Thyroid gland (tissue), 4 donors: ENCODE measurements around the gene CCM2. TPM values are rescaled to one million over a fixed set of nuclear protein-coding genes. Genes with fewer than 3 reads are reported as not detected.
A peak's percentile ranks its signal among the peaks of the same experiment; 100 is the strongest.

Source experiments
- DNase-seq, 2 donors: peaks; one replicate each; pipeline ENCODE4 v3.0.0-alpha.2; 2019
- H3K27ac ChIP-seq, 3 donors: fragments of 200-600 bp; sonication (generic); 1 replicate in 2 of 3; 2 replicates in 1 of 3; pipeline ENCODE4 v1.5.1; 2016 to 2019; ENCODE audit warnings: mild to moderate bottlenecking in 1 of 3, moderate library complexity in 1 of 3
- H3K27me3 ChIP-seq: fragments of 200-600 bp; sonication (generic); one replicate; pipeline ENCODE4 v1.5.1; 2019
- H3K36me3 ChIP-seq, 2 donors: fragments of 200-600 bp; sonication (generic); one replicate each; pipeline ENCODE4 v1.5.1; 2016 to 2019
- H3K4me1 ChIP-seq, 2 donors: fragments of 200-600 bp; sonication (generic); one replicate each; pipeline ENCODE4 v1.5.1; 2017 to 2019
- H3K4me3 ChIP-seq, 3 donors: fragments of 200-600 bp; sonication (generic); replicated peaks in 1 of 3; 1 replicate in 2 of 3; 2 replicates in 1 of 3; pipeline ENCODE4 v1.5.1; 2016; ENCODE audit warnings: mild to moderate bottlenecking in 1 of 3
- H3K9me3 ChIP-seq: fragments of 200-600 bp; sonication (generic); one replicate; pipeline ENCODE4 v1.5.1; 2017
- POLR2A ChIP-seq, 2 donors: fragments of 450-650 bp; IDR thresholded peaks; one replicate each; pipeline ENCODE4 v1.6.1; 2017; ENCODE audit warnings: antibody characterized with exemption in 2 of 2, mild to moderate bottlenecking in 2 of 2, moderate library complexity in 1 of 2
- WGBS, 2 donors: methylation state at CpG; one replicate each; pipeline ENCODE4 v1.1.5; 2017; 5-methylcytosine and 5-hydroxymethylcytosine counted together
- intact Hi-C: fragments of 100-400 bp; cut with DNase I; formaldehyde crosslinking; loops from one replicate; pipeline ENCODE4 v1.15.1; 2023
- total RNA-seq, 4 donors: library from RNA; depleted of rRNA; stranded (reverse); fragments of >200 nt; gene quantifications; one replicate each; pipeline ENCODE4 v1.2.3, GENCODE V29; 2016
- TF ChIP-seq, protein P1 (sequence below), 6 experiments: fragments of 200-600 bp in 3 of 6; fragments of 450-650 bp in 3 of 6; sonication (generic) in 3 of 6; IDR thresholded peaks; one replicate each; pipeline ENCODE4 v1.5.1; 2016 to 2019; ENCODE audit warnings: antibody characterized with exemption in 6 of 6, mild to moderate bottlenecking in 2 of 6, inconsistent platforms in 1 of 6, moderate library complexity in 1 of 6

The CCM2 gene
- total RNA-seq, 4 donors from 2014 or later, result 19.4 to 29.2 (median 24.3) TPM

DNA sequence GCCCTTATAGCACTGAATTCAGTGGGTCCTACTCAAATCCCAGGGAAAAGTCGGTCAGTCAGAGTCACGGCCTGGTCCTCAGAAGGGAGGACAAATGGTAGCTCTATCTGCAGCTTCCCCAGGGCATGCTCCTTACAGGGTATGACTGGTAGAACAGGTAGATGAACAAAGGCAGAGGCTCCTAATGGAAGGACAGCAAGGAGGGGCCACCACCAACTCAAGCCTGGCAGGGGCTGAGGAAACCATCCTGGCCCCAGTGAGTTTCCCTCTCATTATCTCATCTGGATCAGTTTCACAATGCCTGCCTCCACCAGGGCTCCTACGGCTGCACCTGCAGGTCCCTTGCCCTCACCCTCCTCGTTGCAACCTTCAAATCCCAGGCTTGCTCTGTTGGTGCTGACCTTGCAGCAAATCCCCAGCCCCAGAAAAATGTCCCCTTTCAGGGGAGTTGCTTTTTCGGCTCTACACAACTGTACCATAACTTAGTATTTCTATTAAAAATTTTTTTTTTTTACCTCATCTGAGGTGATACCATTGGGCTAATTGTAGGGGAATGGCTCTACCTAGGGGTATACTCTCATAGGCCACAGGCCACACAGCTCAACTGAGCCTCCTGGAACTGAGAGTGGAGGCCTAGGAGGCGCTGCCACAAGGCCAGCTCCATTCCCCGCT lies 18.8 kb upstream of the CCM2 start:
- H3K4me1 ChIP-seq, result peaks cover 39 to 79% of the 10 kb centered on the region in 2 donors
- intact Hi-C loops, result no loop called here
- no peak overlapping the region for H3K4me3 ChIP-seq
- no peaks in the 10 kb centered on the region for H3K27me3 ChIP-seq
- TF ChIP-seq, protein P1, sequence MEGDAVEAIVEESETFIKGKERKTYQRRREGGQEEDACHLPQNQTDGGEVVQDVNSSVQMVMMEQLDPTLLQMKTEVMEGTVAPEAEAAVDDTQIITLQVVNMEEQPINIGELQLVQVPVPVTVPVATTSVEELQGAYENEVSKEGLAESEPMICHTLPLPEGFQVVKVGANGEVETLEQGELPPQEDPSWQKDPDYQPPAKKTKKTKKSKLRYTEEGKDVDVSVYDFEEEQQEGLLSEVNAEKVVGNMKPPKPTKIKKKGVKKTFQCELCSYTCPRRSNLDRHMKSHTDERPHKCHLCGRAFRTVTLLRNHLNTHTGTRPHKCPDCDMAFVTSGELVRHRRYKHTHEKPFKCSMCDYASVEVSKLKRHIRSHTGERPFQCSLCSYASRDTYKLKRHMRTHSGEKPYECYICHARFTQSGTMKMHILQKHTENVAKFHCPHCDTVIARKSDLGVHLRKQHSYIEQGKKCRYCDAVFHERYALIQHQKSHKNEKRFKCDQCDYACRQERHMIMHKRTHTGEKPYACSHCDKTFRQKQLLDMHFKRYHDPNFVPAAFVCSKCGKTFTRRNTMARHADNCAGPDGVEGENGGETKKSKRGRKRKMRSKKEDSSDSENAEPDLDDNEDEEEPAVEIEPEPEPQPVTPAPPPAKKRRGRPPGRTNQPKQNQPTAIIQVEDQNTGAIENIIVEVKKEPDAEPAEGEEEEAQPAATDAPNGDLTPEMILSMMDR (IDR thresholded peaks at IDR 0.05), result no peak
- no peak for TF ChIP-seq POLR2A (IDR thresholded peaks at IDR 0.05)
- H3K27ac ChIP-seq, result peak overlapping the region; percentile 64 to 81 (median 72)
- H3K9me3 ChIP-seq, result no peaks in the 10 kb centered on the region
- no peak for DNase-seq
- peaks cover 9 to 11% of the 10 kb centered on the region in 2 donors for H3K36me3 ChIP-seq
- WGBS, 2 donors, result 87% methylated on average over 7 of the region's 7 CpGs

DNA sequence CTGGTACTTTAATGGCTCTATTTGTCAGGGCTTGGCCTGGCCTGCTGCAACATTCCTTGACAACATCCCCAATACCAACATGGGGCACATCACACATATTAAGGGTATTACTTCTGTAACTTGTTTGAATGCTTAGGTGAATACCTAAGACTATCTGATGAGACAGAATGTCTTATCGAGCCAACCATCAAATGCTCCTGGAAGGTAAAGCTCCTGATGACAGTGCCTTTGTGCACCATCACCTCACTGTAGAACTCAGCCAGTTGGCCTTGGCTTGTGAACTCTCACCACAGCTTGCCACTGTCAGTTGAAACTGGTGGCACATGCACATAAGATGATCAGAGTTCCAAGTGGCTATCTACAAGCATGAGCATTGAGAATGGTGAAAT lies 17.5 kb upstream of the CCM2 start:
- intact Hi-C loops, result no loop called here
- TF ChIP-seq, protein P1 (IDR thresholded peaks at IDR 0.05), result no peak
- TF ChIP-seq POLR2A (IDR thresholded peaks at IDR 0.05), result no peak
- H3K4me1 ChIP-seq, result peaks cover 44 to 74% of the 10 kb centered on the region in 2 donors

DNA sequence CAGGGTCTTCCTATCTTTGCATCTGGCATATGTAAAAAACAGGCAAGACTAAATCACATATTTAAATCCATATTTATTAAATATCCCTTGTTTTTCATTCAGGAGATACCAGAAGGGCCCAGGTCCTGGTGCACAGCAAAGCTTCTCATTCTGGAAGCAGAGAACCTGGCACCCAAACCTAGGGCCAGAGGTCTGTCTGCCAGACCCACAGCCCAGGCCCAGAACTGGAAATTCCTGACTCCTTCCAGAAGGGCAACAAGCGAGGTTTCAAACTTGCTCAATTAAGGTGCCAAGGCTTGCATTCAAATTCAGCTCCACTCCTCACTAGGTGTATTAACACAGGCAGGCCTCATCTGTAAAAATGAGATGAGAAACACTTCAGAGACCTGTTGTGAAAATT lies 17.0 kb upstream of the CCM2 start:
- Histone ChIP-seq H3K36me3 (peaks cover 9 to 11% of the 10 kb centered on the region in 2 donors), H3K27me3 (no peaks in the 10 kb centered on the region), H3K4me3 (no peak overlapping the region), H3K27ac (no peak overlapping the region), H3K4me1 (peaks cover 42 to 72% of the 10 kb centered on the region in 2 donors), H3K9me3 (no peaks in the 10 kb centered on the region)
- WGBS, 2 donors, result 100% methylated on average over 1 of the region's 1 CpG
- TF ChIP-seq, protein P1 (IDR thresholded peaks at IDR 0.05), result no peak
- DNase-seq, result no peak
- intact Hi-C loops, result no loop called here

More for the DNA sequence above, 17.5 kb upstream of the CCM2 start:
- no peak overlapping the region for H3K4me3 ChIP-seq
- WGBS, 2 donors, result 90 to 100% methylated on average over 1 of the region's 1 CpG
- DNase-seq, result no peak
- no peaks in the 10 kb centered on the region for H3K9me3 ChIP-seq
- H3K27me3 ChIP-seq, result no peaks in the 10 kb centered on the region
- no peak overlapping the region for H3K27ac ChIP-seq
- H3K36me3 ChIP-seq, result peaks cover 9 to 11% of the 10 kb centered on the region in 2 donors

DNA sequence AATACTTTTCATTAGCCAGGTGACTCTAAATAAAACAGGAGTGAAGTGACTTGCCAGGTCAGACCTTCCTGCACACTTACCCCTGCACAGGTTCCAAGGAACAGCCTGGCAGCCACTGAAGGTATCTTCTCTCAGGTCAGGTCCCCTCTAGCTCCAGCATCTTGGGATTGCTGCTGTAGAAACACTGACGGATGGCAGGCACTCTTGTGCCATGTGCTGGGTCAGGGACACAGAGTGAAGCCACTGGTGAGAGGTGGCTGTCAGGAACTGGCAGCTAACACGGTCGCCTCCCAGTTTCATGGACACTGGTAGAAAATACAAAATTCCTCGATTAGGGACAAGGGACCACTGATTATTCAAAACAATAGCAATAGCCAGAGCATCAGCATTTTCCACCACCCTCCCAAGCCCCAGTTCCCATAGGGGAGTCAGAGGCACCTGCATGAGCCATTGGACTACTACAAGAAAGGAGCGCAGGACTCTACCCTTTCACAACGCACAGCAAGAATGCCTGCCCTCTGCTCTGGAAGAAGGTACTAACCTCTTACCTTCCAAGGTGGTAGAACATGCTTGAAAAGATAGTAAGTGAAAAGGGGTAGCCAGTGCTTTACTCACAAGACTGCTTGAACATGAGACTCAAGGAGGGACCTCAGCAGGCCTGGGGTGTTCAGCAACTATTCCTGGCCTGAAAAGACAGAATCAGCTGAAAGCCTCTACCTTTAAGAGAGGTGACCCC lies 16.1 kb upstream of the CCM2 start:
- Histone ChIP-seq H3K27ac (no peak overlapping the region), H3K27me3 (no peaks in the 10 kb centered on the region), H3K9me3 (no peaks in the 10 kb centered on the region), H3K4me3 (no peak overlapping the region), H3K4me1 (peaks cover 35 to 62% of the 10 kb centered on the region in 2 donors), H3K36me3 (peaks cover 9 to 11% of the 10 kb centered on the region in 2 donors)
- intact Hi-C loops, result no loop called here
- WGBS, 2 donors, result 87 to 91% methylated on average over 6 of the region's 6 CpGs
- DNase-seq, result no peak
- TF ChIP-seq, protein P1 (IDR thresholded peaks at IDR 0.05), result no peak
- no peak for TF ChIP-seq POLR2A (IDR thresholded peaks at IDR 0.05)

DNA sequence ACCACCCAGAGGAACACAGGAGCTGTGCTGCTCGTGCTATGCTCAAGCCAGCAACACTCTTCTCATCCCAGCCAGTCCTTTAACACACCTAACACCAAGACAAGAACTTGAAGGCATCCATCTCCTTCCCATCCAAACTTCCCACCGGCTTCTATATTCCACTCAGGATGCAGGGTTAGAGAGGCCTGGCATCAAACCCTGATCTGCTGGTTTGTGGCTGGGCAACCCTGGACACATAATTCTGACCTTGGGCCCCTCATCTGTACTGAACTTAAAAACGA lies 15.6 kb upstream of the CCM2 start:
- H3K9me3 ChIP-seq, result no peaks in the 10 kb centered on the region
- H3K27ac ChIP-seq, result no peak overlapping the region
- no peak for TF ChIP-seq POLR2A (IDR thresholded peaks at IDR 0.05)
- TF ChIP-seq, protein P1 (IDR thresholded peaks at IDR 0.05), result no peak
- WGBS, 2 donors, result 72 to 79% methylated on average over 3 of the region's 3 CpGs
- H3K36me3 ChIP-seq, result peaks cover 9 to 11% of the 10 kb centered on the region in 2 donors
- intact Hi-C loops, result no loop called here
- DNase-seq, result no peak
- no peaks in the 10 kb centered on the region for H3K27me3 ChIP-seq
- H3K4me3 ChIP-seq, result no peak overlapping the region
- H3K4me1 ChIP-seq, result peaks cover 30 to 57% of the 10 kb centered on the region in 2 donors
